AG10803 (cell line): ENCODE results near the gene RTCB.
A peak's percentile ranks its signal among the peaks of the same experiment; 100 is the strongest.

Experiments
- DNase-seq: peaks from one replicate; pipeline ENCODE4 v3.0.0; 2010; ENCODE audit warnings: low read depth
- H3K4me3 ChIP-seq: 2 replicates; pipeline ENCODE4 v1.5.1; 2011; ENCODE audit warnings: mild to moderate bottlenecking, low read length, control low read depth
- TF ChIP-seq, protein P1 (sequence below): conservative IDR thresholded peaks from 2 replicates; pipeline ENCODE4 v1.5.1; 2011; ENCODE audit warnings: mild to moderate bottlenecking, low read length, control low read depth, inconsistent platforms

The RTCB gene

GRCh38 chr22:32411402-32411801 lies 645 bp downstream of the RTCB start:
- peak overlapping the region; percentile 94 for H3K4me3 ChIP-seq
- DNase-seq, result peak; percentile 7
- TF ChIP-seq, protein P1, sequence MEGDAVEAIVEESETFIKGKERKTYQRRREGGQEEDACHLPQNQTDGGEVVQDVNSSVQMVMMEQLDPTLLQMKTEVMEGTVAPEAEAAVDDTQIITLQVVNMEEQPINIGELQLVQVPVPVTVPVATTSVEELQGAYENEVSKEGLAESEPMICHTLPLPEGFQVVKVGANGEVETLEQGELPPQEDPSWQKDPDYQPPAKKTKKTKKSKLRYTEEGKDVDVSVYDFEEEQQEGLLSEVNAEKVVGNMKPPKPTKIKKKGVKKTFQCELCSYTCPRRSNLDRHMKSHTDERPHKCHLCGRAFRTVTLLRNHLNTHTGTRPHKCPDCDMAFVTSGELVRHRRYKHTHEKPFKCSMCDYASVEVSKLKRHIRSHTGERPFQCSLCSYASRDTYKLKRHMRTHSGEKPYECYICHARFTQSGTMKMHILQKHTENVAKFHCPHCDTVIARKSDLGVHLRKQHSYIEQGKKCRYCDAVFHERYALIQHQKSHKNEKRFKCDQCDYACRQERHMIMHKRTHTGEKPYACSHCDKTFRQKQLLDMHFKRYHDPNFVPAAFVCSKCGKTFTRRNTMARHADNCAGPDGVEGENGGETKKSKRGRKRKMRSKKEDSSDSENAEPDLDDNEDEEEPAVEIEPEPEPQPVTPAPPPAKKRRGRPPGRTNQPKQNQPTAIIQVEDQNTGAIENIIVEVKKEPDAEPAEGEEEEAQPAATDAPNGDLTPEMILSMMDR, result no peak

- DNase-seq, result no peak
- no peak overlapping the region; the same call in 1 of the 2 replicates for H3K4me3 ChIP-seq
- TF ChIP-seq, protein P1, result no peak
Measured at GRCh38 chr22:32410459-32410858, 1.6 kb downstream of the RTCB start.

GRCh38 chr22:32409977-32410376 lies 2.1 kb downstream of the RTCB start:
- TF ChIP-seq, protein P1, result no peak
- no peak overlapping the region; the same call in 1 of the 2 replicates for H3K4me3 ChIP-seq
- no peak for DNase-seq

DNA sequence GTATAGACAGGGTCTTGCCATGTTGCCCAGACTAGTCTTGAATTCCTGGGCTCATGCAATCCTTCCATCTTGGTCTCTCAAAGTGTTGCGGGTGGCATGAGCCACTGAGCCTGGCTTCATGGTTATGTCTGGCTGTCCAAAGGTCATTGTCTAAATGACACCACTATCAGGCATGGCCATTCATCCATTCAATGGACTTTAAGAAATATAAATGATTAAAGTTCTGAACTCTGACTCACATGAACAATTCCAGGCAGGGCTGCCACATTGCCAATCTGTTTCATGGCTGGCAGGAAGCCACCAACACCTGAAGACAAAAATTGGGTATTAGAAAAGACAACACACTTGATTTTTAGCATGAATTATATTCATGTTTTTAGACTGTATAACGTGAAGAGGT lies 4.1 kb downstream of the RTCB start:
- no peak overlapping the region for H3K4me3 ChIP-seq
- DNase-seq, result no peak
- TF ChIP-seq, protein P1, result no peak

- H3K4me3 ChIP-seq, result no peak overlapping the region
- DNase-seq, result no peak
- TF ChIP-seq, protein P1, result no peak
Measured at GRCh38 chr22:32407312-32407711, 4.7 kb downstream of the RTCB start.

- TF ChIP-seq, protein P1, result no peak
- DNase-seq, result no peak
- H3K4me3 ChIP-seq, result no peak overlapping the region
Measured at GRCh38 chr22:32404021-32404420, 8.0 kb downstream of the RTCB start.

- no peak overlapping the region for H3K4me3 ChIP-seq
- no peak for DNase-seq
- TF ChIP-seq, protein P1, result no peak
Measured at GRCh38 chr22:32401486-32401885, 10.6 kb downstream of the RTCB start.
